ENCODE data around the gene WNT9A.
"Not testable (repeated sequence)": the region's sequence is repeated elsewhere in the genome, so short reads cannot be mapped to it uniquely, and the experiment has no call there.

The WNT9A gene

GRCh38 chr1:227914801-227915563, 32.8 kb downstream of the WNT9A start:
- in situ Hi-C loops (cut with HindIII; ENCODE audit: low sequenced_read_pairs) = no loop called here
- no peak for TF ChIP-seq CTCF (IDR thresholded peaks at IDR 0.05; ENCODE audit: low read depth, low read length)
- no peak for DNase-seq (ENCODE audit: low read depth, low spot score)
- no peak overlapping the region for H3K4me3 ChIP-seq (ENCODE audit: low read depth, low read length)

GRCh38 chr1:227913764-227914721, 33.7 kb downstream of the WNT9A start:
- in situ Hi-C loops (cut with HindIII; ENCODE audit: low sequenced_read_pairs) = no loop called here
- no peak overlapping the region for H3K4me3 ChIP-seq (ENCODE audit: low read depth, low read length)
- peak; percentile 67 for DNase-seq (ENCODE audit: low read depth, low spot score)
- no peak for TF ChIP-seq CTCF (IDR thresholded peaks at IDR 0.05; ENCODE audit: low read depth, low read length)

- in situ Hi-C loops (cut with HindIII; ENCODE audit: low sequenced_read_pairs) = no loop called here
- no peak for TF ChIP-seq CTCF (IDR thresholded peaks at IDR 0.05; ENCODE audit: low read depth, low read length)
These were observed 34.4 kb downstream of the WNT9A start for GRCh38 chr1:227913396-227913763.

GRCh38 chr1:227912866-227913265, 34.9 kb downstream of the WNT9A start:
- no peak overlapping the region for H3K4me3 ChIP-seq (ENCODE audit: low read depth, low read length)
- in situ Hi-C loops (cut with HindIII; ENCODE audit: low sequenced_read_pairs) = no loop called here
- no peak for DNase-seq (ENCODE audit: low read depth, low spot score)
- no peak for TF ChIP-seq CTCF (IDR thresholded peaks at IDR 0.05; ENCODE audit: low read depth, low read length)

More at GRCh38 chr1:227913396-227913763, 34.4 kb downstream of the WNT9A start:
- no peak for DNase-seq (ENCODE audit: low read depth, low spot score)
- H3K4me3 ChIP-seq (ENCODE audit: low read depth, low read length) = no peak overlapping the region

- in situ Hi-C loops (cut with HindIII; ENCODE audit: low sequenced_read_pairs) = no loop called here
- H3K4me3 ChIP-seq (ENCODE audit: low read depth, low read length) = no peak overlapping the region
- no peak for TF ChIP-seq CTCF (IDR thresholded peaks at IDR 0.05; ENCODE audit: low read depth, low read length)
- no peak for DNase-seq (ENCODE audit: low read depth, low spot score)
These were observed 36.4 kb downstream of the WNT9A start for GRCh38 chr1:227911376-227911775.

GRCh38 chr1:227910511-227911153, 37.1 kb downstream of the WNT9A start:
- TF ChIP-seq CTCF (IDR thresholded peaks at IDR 0.05; ENCODE audit: low read depth, low read length) = no peak
- H3K4me3 ChIP-seq (ENCODE audit: low read depth, low read length) = no peak overlapping the region
- in situ Hi-C loops (cut with HindIII; ENCODE audit: low sequenced_read_pairs) = no loop called here
- no peak for DNase-seq (ENCODE audit: low read depth, low spot score)

- H3K4me3 ChIP-seq (ENCODE audit: low read depth, low read length); DNase-seq (ENCODE audit: low read depth, low spot score); in situ Hi-C loops (cut with HindIII; ENCODE audit: low sequenced_read_pairs): not testable (repeated sequence)
These were observed 37.8 kb downstream of the WNT9A start for GRCh38 chr1:227909923-227910328.

All from astrocyte of the spinal cord (primary cell).